Left ventricle myocardium inferior (tissue), 1 donor: Measurements from ENCODE around the gene PMM2. TPM values are rescaled to one million over a fixed set of nuclear protein-coding genes. Genes with fewer than 3 reads are reported as not detected.

Source experiments
- DNase-seq: peaks from one replicate; pipeline ENCODE4 v3.0.0-alpha.2; 2020
- H3K27ac ChIP-seq: fragments of 200-600 bp; replicated peaks from 2 replicates; pipeline ENCODE4 v1.8.0; 2021
- H3K27me3 ChIP-seq: fragments of 200-600 bp; 2 replicates; pipeline ENCODE4 v1.8.0; 2021; ENCODE audit warnings: low read depth
- H3K36me3 ChIP-seq: fragments of 200-600 bp; 2 replicates; pipeline ENCODE4 v1.8.0; 2021
- H3K4me1 ChIP-seq: fragments of 200-600 bp; 2 replicates; pipeline ENCODE4 v1.8.0; 2021
- H3K4me3 ChIP-seq: fragments of 200-600 bp; 2 replicates; pipeline ENCODE4 v1.8.0; 2021; ENCODE audit warnings: mild to moderate bottlenecking, moderate library complexity
- H3K9me3 ChIP-seq: fragments of 200-600 bp; replicated peaks from 2 replicates; pipeline ENCODE4 v1.8.0; 2021
- CTCF ChIP-seq: fragments of 200-600 bp; IDR thresholded peaks from 2 replicates; pipeline ENCODE4 v1.8.0; 2021; ENCODE audit warnings: antibody characterized with exemption, mild to moderate bottlenecking, borderline replicate concordance
- intact Hi-C: fragments of 100-400 bp; cut with micrococcal nuclease; formaldehyde crosslinking; loops from one replicate; pipeline ENCODE4 v1.11.0; 2022
- total RNA-seq: library from RNA; stranded (reverse); fragmentation: NEBNext Ultra II Directional; extraction: Animal tissue kit (Norgen Biotek cat#: 25700); gene quantifications from one replicate; pipeline ENCODE4 v1.2.1, GENCODE V29; 2021
- donor health status: DM: no; HTN: yes; CAD: no; lungs with severe emphysema.

Gene PMM2
- total RNA-seq, 1 donor from 2014 or later: 13.7 TPM

- Histone ChIP-seq H3K27me3 (no peaks in the 10 kb centered on the region), H3K4me1 (peaks cover 73% of the 10 kb centered on the region), H3K27ac (peak overlapping the region; percentile 77), H3K4me3 (no peak overlapping the region), H3K36me3 (peaks cover 71% of the 10 kb centered on the region), H3K9me3 (no peaks in the 10 kb centered on the region)
- no peak for TF ChIP-seq CTCF
- intact Hi-C loops: no loop called here
- DNase-seq: no peak
Measured at GRCh38 chr16:8853150-8853549, 55.5 kb downstream of the PMM2 start.

- Histone ChIP-seq H3K27ac (peak overlapping the region; percentile 77), H3K9me3 (no peaks in the 10 kb centered on the region), H3K27me3 (no peaks in the 10 kb centered on the region), H3K36me3 (peaks cover 71% of the 10 kb centered on the region), H3K4me3 (no peak overlapping the region), H3K4me1 (peaks cover 73% of the 10 kb centered on the region)
- DNase-seq: no peak
- TF ChIP-seq CTCF: no peak
- intact Hi-C loops: no loop called here
Measured at GRCh38 chr16:8853611-8854010, 56.0 kb downstream of the PMM2 start.

- no peaks in the 10 kb centered on the region for H3K27me3 ChIP-seq
- H3K4me1 ChIP-seq: peaks cover 73% of the 10 kb centered on the region
- no peak for DNase-seq
- no peaks in the 10 kb centered on the region for H3K9me3 ChIP-seq
- TF ChIP-seq CTCF: no peak
- peak overlapping the region; percentile 77 for H3K27ac ChIP-seq
- peaks cover 71% of the 10 kb centered on the region for H3K36me3 ChIP-seq
- intact Hi-C loops: no loop called here
- H3K4me3 ChIP-seq: no peak overlapping the region
Measured at GRCh38 chr16:8854298-8854948, 56.8 kb downstream of the PMM2 start.

- Histone ChIP-seq H3K27ac (peak overlapping the region; percentile 64), H3K36me3 (peaks cover 63% of the 10 kb centered on the region), H3K4me3 (no peak overlapping the region), H3K4me1 (peaks cover 73% of the 10 kb centered on the region), H3K9me3 (no peaks in the 10 kb centered on the region), H3K27me3 (no peaks in the 10 kb centered on the region)
- DNase-seq: no peak
- TF ChIP-seq CTCF: no peak
- intact Hi-C loops: no loop called here
Measured at GRCh38 chr16:8855051-8855786, 57.6 kb downstream of the PMM2 start.

- H3K27me3 ChIP-seq: no peaks in the 10 kb centered on the region
- no peaks in the 10 kb centered on the region for H3K9me3 ChIP-seq
- peak overlapping the region; percentile 64 for H3K27ac ChIP-seq
- no peak for TF ChIP-seq CTCF
- no peak for DNase-seq
- peaks cover 62% of the 10 kb centered on the region for H3K36me3 ChIP-seq
- H3K4me3 ChIP-seq: no peak overlapping the region
- H3K4me1 ChIP-seq: peaks cover 73% of the 10 kb centered on the region
- intact Hi-C loops: no loop called here
Measured at GRCh38 chr16:8855972-8856371, 58.3 kb downstream of the PMM2 start.
